Thymus (tissue), 11 donors: ENCODE data around the gene KRTAP16-1. TPM values are rescaled to one million over a fixed set of nuclear protein-coding genes. Genes with fewer than 3 reads are reported as not detected.
"Not testable (repeated sequence)": the region's sequence is repeated elsewhere in the genome, so short reads cannot be mapped to it uniquely, and the experiment has no call there.

Source experiments
- DNase-seq, 9 donors: peaks; one replicate each; pipeline ENCODE4 v3.0.0-alpha.2; 2013; ENCODE audit warnings: low spot score in 9 of 9, low read depth in 6 of 9, missing footprints in 1 of 9
- H3K27ac ChIP-seq, 2 donors: one replicate each; pipeline ENCODE4 v1.5.1; 2013; ENCODE audit warnings: control low read depth in 1 of 2, low read depth in 1 of 2, low read length in 1 of 2, mild to moderate bottlenecking in 1 of 2, moderate library complexity in 1 of 2
- H3K27me3 ChIP-seq, 2 donors: one replicate each; pipeline ENCODE4 v1.5.1; 2013; ENCODE audit warnings: low read length in 1 of 2; ENCODE audit not compliant: control insufficient read depth in 2 of 2, insufficient read depth in 1 of 2
- H3K36me3 ChIP-seq, 2 donors: one replicate each; pipeline ENCODE4 v1.5.1; 2013; ENCODE audit warnings: low read length in 1 of 2, mild to moderate bottlenecking in 1 of 2, moderate library complexity in 1 of 2; ENCODE audit not compliant: control insufficient read depth in 2 of 2, insufficient read depth in 2 of 2
- H3K4me1 ChIP-seq, 2 donors: one replicate each; pipeline ENCODE4 v1.5.1; 2013; ENCODE audit warnings: low read length in 2 of 2; ENCODE audit not compliant: control insufficient read depth in 2 of 2, insufficient read depth in 2 of 2
- H3K4me3 ChIP-seq, 2 donors: one replicate each; pipeline ENCODE4 v1.5.1; 2013; ENCODE audit warnings: low read length in 2 of 2, control low read depth in 1 of 2, mild to moderate bottlenecking in 1 of 2
- H3K9me3 ChIP-seq, 2 donors: one replicate each; pipeline ENCODE4 v1.5.1; 2013; ENCODE audit warnings: low read length in 1 of 2, mild to moderate bottlenecking in 1 of 2; ENCODE audit not compliant: control insufficient read depth in 2 of 2, insufficient read depth in 1 of 2
- WGBS: extraction: QIAGEN DNeasy Blood & Tissue Kit; methylation state at CpG from one replicate; pipeline ENCODE4 v1.1.7; 2013; 5-methylcytosine and 5-hydroxymethylcytosine counted together
- polyA plus RNA-seq: library from polyadenylated mRNA; stranded (reverse); fragments of 200-250 nt; gene quantifications from one replicate; pipeline ENCODE4 v1.2.3, GENCODE V29; 2013
- total RNA-seq: library from RNA; stranded (reverse); fragments of 120-200 nt; gene quantifications from one replicate; pipeline ENCODE4 v1.2.4, GENCODE V29; 2013
- donor health status: healthy.

Gene KRTAP16-1
- total and polyA plus RNA-seq, 2 donors: 0.07 TPM; not detected in 1

GRCh38 chr17:41294016-41294415, 15.1 kb downstream of the KRTAP16-1 start:
- no peak for DNase-seq
- Histone ChIP-seq H3K27me3 (no peaks in the 10 kb centered on the region), H3K9me3 (no peaks in the 10 kb centered on the region), H3K4me1 (peaks cover 0 to 3% of the 10 kb centered on the region in 2 donors), H3K27ac (no peak overlapping the region), H3K36me3 (no peaks in the 10 kb centered on the region), H3K4me3 (no peak overlapping the region)
- WGBS: 93% methylated on average over 1 of the region's 1 CpG

- H3K27ac ChIP-seq: no peak overlapping the region
- no peak overlapping the region for H3K4me3 ChIP-seq
- H3K36me3 ChIP-seq: no peaks in the 10 kb centered on the region
Observed at GRCh38 chr17:41287050-41287449, 22.1 kb downstream of the KRTAP16-1 start.

DNA sequence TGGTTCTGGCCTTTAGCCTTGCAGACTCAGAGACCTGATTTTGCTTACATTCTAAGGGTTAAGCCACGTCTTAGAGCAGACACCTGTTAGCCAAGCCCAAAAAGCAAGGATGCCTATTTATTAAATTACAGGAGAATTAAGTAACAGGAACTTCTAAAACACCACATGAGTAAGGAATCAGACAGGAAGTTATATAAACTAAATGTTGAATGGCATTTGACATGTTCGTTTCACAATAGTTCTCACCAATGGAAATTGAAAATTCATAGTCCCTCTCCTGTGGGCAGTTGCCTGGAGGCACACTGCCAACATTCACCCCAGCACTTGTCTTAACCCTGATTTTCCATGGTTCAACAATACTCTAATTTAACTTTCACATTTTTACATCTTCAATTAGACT, 24.6 kb downstream of the KRTAP16-1 start:
- Histone ChIP-seq H3K4me3 (no peak overlapping the region), H3K4me1 (no peaks in the 10 kb centered on the region), H3K36me3 (no peaks in the 10 kb centered on the region), H3K9me3 (no peaks in the 10 kb centered on the region), H3K27ac (no peak overlapping the region), H3K27me3 (no peaks in the 10 kb centered on the region)
- no peak for DNase-seq
- 15% methylated on average over 2 of the region's 2 CpGs for whole genome bisulfite sequencing

More at GRCh38 chr17:41287050-41287449, 22.1 kb downstream of the KRTAP16-1 start:
- 78% methylated on average over 3 of the region's 3 CpGs for WGBS
- H3K4me1 ChIP-seq: no peaks in the 10 kb centered on the region
- H3K27me3 ChIP-seq: no peaks in the 10 kb centered on the region
- DNase-seq: no peak
- H3K9me3 ChIP-seq: no peaks in the 10 kb centered on the region

GRCh38 chr17:41284043-41284442, 25.1 kb downstream of the KRTAP16-1 start:
- H3K4me1 ChIP-seq: no peaks in the 10 kb centered on the region
- no peak for DNase-seq
- no peak overlapping the region for H3K27ac ChIP-seq
- no peaks in the 10 kb centered on the region for H3K36me3 ChIP-seq
- 91% methylated on average over 3 of the region's 3 CpGs for WGBS
- H3K27me3 ChIP-seq: no peaks in the 10 kb centered on the region
- H3K9me3 ChIP-seq: no peaks in the 10 kb centered on the region
- H3K4me3 ChIP-seq: no peak overlapping the region

- H3K36me3 ChIP-seq: no peaks in the 10 kb centered on the region
- no peaks in the 10 kb centered on the region for H3K27me3 ChIP-seq
- 96% methylated on average over 3 of the region's 3 CpGs for WGBS
- H3K9me3 ChIP-seq: no peaks in the 10 kb centered on the region
- H3K4me3 ChIP-seq: no peak overlapping the region
- DNase-seq: no peak
- no peaks in the 10 kb centered on the region for H3K4me1 ChIP-seq
- H3K27ac ChIP-seq: no peak overlapping the region
Observed at GRCh38 chr17:41278176-41278955, 30.7 kb downstream of the KRTAP16-1 start.

DNA sequence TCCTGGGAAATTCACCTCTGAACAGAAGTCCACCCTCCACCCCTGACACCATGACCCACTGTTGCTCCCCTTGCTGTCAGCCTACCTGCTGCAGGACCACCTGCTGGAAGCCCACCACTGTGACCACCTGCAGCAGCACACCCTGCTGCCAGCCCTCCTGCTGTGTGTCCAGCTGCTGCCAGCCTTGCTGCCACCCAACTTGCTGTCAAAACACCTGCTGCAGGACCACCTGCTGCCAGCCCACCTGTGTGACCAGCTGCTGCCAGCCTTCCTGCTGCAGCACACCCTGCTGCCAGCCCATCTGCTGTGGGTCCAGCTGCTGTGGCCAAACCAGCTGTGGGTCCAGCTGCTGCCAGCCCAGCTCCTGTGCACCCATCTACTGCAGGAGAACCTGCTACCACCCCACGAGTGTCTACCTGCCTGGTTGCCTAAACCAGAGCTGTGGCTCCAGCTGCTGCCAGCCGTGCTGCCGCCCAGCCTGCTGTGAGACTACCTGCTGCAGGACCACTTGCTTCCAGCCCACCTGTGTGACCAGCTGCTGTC, 33.4 kb downstream of the KRTAP16-1 start, which contains the start of gene KRTAP9-7:
KRTAP9-7 (plus strand) TSS at position 51 of the 543 bp plus-strand sequence; CDS start at position 51, 0 bp downstream.
- not testable (repeated sequence) for H3K9me3 ChIP-seq, H3K27me3 ChIP-seq, H3K4me1 ChIP-seq, DNase-seq, H3K36me3 ChIP-seq, H3K27ac ChIP-seq, H3K4me3 ChIP-seq
- WGBS: 93% methylated on average over 3 of the region's 3 CpGs

- WGBS: 78% methylated on average over 1 of the region's 1 CpG
- DNase-seq: no peak
- Histone ChIP-seq H3K9me3 (no peaks in the 10 kb centered on the region), H3K4me1 (no peaks in the 10 kb centered on the region), H3K4me3 (no peak overlapping the region), H3K27me3 (no peaks in the 10 kb centered on the region), H3K36me3 (no peaks in the 10 kb centered on the region), H3K27ac (no peak overlapping the region)
Observed at GRCh38 chr17:41271858-41272257, 37.3 kb downstream of the KRTAP16-1 start.

- DNase-seq, H3K9me3 ChIP-seq, H3K4me1 ChIP-seq, H3K4me3 ChIP-seq, H3K27me3 ChIP-seq, H3K27ac ChIP-seq, H3K36me3 ChIP-seq: not testable (repeated sequence)
- 95% methylated on average over 1 of the region's 1 CpG for WGBS
Observed at GRCh38 chr17:41271323-41271722, 37.8 kb downstream of the KRTAP16-1 start.

- Histone ChIP-seq H3K27ac (no peak overlapping the region), H3K27me3 (no peaks in the 10 kb centered on the region), H3K9me3 (no peaks in the 10 kb centered on the region), H3K36me3 (no peaks in the 10 kb centered on the region), H3K4me1 (no peaks in the 10 kb centered on the region), H3K4me3 (no peak overlapping the region)
- 93% methylated on average over 3 of the region's 3 CpGs for WGBS
- no peak for DNase-seq
Observed at GRCh38 chr17:41267711-41268110, 41.4 kb downstream of the KRTAP16-1 start.
